Muscle of arm (tissue), 14 donors: Measurements from ENCODE around the gene MEIOC. TPM values are rescaled to one million over a fixed set of nuclear protein-coding genes. Genes with fewer than 3 reads are reported as not detected.
A peak's percentile ranks its signal among the peaks of the same experiment; 100 is the strongest.
"Not testable (repeated sequence)": the region's sequence is repeated elsewhere in the genome, so short reads cannot be mapped to it uniquely, and the experiment has no call there.

Experiments
- DNase-seq: peaks from one replicate; pipeline ENCODE4 v3.0.0-alpha.2; 2013
- long read RNA-seq, 11 donors: transcript quantifications; one replicate each; lab custom pipeline, GENCODE V29; 2026
- polyA plus RNA-seq, 12 donors: library from polyadenylated mRNA; unstranded; fragments of 120-200 nt; gene quantifications; one replicate each; pipeline ENCODE4 v1.2.1, GENCODE V29; 2013; ENCODE audit not compliant: insufficient read length in 12 of 12

Gene MEIOC
- polyA plus RNA-seq, result 1 to 10 TPM in 7 of 12 donors, under 1 TPM in 3, not detected in 2; 0.67 to 2.0 (median 1.3) TPM
- long read RNA-seq, donor 1, partial matches to known transcripts, result 6 of 41 reads
- long read RNA-seq, donor 1, other reads (novel, unspliced or antisense), result 35 of 41 reads
- long read RNA-seq, donor 2, result 0 reads
- long read RNA-seq, donor 3, result 0 reads
- long read RNA-seq, donor 4, partial matches to known transcripts, result 0 of 12 reads
- long read RNA-seq, donor 4, other reads (novel, unspliced or antisense), result 12 of 12 reads
- long read RNA-seq, donor 5, partial matches to known transcripts, result 7 of 89 reads
- long read RNA-seq, donor 5, other reads (novel, unspliced or antisense), result 82 of 89 reads
- long read RNA-seq, donor 6, result 0 reads
- long read RNA-seq, donor 7, result 0 reads
- long read RNA-seq, donor 8, partial matches to known transcripts, result 22 of 22 reads
- long read RNA-seq, donor 8, other reads (novel, unspliced or antisense), result 0 of 22 reads
- long read RNA-seq, donor 9, partial matches to known transcripts, result 0 of 8 reads
- long read RNA-seq, donor 9, other reads (novel, unspliced or antisense), result 8 of 8 reads
- long read RNA-seq, donor 10, result 0 reads
- long read RNA-seq, donor 11, partial matches to known transcripts, result 0 of 16 reads
- long read RNA-seq, donor 11, other reads (novel, unspliced or antisense), result 16 of 16 reads

DNA sequence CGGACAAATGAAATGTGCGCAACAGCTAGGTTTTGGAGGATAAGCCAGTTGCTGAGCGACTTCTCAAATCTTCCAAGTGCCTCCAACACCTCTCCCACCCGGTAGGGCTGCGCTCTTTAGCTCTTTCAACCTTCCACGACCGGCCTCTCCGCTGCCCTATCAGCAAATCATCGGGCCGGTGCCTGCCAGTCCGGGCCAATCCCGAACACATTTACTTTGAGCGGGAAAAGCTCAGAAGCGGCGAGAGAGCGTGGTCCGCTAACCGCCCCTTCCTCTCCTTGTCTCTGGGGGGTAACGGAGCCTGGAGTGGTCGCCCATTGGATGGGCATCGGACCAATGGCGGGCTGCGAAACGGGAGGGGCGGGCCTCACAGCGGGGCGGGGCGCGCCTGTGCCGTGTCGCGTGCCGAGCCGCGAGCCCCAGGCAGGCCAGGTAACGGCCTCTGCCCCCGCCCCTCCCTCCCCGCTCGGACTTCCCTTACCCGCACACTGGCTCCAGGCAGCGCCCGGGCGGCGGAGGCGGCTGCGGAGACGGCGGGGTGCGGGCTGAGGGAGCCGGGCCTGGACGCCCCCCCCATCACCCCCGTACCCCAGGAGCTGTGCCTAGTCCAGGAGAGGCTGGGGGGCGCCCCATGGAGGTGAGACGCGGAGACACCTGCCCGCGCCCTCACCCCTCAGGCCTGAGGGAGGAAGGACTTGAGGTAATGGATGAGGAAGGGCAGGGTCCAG, at the start of gene MEIOC:
Gene MEIOC, plus strand, starts transcription at position 486 of the 728 bp plus-strand sequence. Its CDS starts 146 bp downstream, at position 632.
- no peak for DNase-seq

GRCh38 chr17:44606658-44607057, 49.6 kb upstream of the MEIOC start:
- DNase-seq, result no peak

GRCh38 chr17:44607836-44608690, 48.2 kb upstream of the MEIOC start:
- DNase-seq, result peak; percentile 73

DNA sequence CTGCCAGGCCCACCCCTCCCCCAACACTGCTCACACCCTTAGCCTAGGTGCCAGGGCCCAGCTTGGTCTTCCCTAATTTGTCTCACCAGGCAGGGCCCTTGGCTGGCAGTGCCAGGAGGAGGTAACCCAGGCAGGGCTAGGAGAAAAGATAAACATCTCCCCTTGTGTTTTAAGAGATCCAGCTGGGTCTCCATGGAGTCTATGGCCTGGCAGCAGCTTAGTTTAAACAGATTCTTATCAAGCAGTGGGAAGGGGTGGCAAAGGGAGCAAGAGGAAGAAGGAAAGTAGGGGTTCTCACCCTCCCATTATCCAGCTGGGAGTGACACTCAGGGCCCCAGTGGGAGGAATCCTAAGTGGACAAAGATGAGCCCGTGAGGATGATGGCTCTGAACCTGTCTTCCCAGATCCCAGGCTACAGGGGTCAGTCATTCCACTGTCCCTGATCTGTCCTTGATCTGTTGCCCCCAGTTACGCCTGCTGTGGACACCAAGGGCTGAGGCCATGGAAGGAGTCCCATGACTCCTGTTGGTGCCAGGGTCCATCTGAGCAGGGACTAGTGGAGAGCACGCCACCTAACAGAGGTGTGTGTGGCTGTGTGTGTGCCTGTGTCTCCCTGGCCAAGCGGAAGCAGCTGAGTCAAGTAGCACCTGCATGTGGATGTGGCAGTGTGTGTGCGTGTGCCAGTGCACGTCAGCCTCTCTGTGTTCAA, 47.4 kb upstream of the MEIOC start:
- DNase-seq, result no peak

DNA sequence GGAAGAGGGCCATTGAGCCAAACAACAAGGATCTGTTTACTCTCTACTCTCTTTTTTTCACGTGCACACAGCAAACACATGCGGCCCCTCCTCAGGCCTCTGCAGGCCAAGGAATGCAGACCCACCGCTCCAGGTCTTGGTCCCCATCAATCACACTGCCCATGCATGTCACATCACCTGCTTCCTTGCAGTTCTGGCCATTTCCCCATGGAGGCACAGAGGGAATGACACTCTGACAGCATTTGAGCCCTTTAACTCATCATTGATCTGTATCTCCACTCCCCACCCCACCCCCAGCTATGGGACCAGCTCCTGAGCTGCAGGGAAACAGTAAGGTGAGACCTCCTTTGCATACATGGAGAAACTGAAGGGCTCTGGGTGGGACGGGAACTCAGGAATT, 45.9 kb upstream of the MEIOC start:
- DNase-seq, result no peak

DNA sequence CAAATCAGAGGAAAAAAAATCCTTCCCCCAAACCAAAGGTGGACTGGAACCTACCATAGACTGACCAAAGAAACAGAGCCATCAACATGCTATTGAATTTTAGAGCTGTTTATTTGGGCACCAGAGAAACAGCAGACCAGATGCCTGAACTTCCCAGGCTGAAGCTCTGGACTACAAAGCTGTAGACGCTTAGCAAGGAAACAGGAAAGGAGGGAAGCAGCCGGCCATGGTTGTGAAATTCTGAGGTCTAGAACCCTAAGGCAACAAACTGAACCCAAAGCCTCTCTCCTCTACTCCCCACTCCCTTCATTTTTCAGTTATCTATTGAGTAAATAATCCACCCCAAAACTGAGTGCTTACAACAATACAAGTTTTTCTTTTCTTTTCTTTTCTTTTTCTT, 45.4 kb upstream of the MEIOC start:
- DNase-seq, result no peak

- DNase-seq, result no peak
These were observed 41.4 kb upstream of the MEIOC start for GRCh38 chr17:44614862-44615261.

- DNase-seq, result not testable (repeated sequence)
These were observed 37.6 kb upstream of the MEIOC start for GRCh38 chr17:44618652-44619051.

GRCh38 chr17:44623070-44623725, 33.1 kb upstream of the MEIOC start:
- no peak for DNase-seq

DNA sequence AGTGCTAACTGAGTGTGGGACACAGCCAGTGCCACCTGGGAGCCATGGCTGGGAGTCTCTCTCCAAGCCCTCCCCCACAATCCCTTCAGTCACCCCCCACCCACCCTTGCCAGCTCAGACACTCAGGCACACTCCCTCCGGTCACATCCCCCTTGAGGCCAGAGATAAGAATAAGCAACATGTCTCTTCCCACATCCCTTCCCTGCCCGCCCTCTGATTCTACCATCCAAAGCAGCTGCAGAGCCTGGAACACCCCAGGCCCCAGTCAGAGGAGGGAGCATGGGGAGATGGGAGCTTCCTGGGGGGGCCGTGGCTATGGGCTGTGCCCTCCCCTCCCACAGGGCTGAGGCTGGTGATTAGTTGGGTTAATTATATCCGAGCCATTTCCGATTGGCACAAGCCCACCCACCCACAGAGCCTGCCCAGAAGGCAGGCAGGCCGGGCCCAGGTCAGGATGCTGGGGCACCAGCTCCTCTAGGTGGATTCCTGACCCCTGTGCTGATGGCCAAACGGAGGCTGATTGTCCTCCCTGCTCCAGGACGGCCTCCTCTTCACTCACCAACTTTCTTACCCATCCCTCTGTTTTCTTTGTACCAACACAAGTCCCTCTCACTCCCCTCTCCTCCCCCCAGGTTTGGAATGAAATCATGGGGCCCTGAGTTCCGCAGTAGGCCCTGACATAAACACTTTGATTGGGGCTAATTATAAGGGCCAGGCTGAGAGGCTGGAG, 28.6 kb upstream of the MEIOC start:
- no peak for DNase-seq

DNA sequence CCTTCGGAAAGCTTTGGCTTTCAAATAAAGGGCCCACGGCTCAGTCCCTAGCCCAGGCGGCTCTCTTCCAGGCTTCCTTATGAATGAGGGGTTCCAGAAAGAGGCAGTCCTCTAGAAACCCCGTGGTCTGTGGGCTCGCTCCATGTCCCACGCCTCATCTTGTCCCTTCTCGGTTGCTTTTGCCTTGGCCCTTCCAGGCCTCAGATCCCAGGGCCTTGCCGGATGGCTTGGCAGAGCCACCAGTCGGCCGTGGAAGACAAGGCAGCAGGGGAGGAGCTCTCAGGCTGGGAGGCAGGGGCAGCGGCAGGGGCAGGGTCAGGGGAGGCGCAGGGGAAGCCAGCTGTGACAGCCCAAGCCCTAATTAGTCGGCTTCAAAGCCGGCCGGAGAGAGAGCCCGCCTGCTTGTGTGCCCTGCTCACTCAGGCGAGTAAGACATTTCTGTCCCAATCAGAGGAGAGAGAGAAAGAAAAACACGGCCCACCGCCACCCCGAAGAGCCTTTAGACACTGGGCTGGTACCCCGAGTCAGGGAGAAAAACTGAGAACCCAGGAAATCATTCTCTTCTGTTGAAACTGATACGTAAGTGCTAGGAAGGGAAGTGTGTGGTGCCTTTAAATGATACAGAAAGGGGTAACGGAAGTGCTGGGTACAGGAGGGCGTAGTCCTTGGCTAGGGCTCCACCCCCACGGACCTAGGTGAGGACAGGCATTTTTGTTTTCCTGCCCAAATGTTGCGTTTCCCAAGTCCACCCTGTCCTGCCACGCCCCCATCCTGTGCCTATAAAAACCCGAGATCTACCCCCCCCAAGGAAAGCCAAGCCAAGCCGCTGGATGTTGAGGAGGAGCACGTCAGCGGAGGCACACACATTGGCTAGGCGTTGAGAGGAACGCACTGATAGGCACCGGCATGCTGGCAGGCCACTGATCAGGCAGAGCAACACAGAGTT, 27.8 kb upstream of the MEIOC start:
- no peak for DNase-seq

GRCh38 chr17:44629314-44629713, 27.0 kb upstream of the MEIOC start:
- DNase-seq, result no peak

DNA sequence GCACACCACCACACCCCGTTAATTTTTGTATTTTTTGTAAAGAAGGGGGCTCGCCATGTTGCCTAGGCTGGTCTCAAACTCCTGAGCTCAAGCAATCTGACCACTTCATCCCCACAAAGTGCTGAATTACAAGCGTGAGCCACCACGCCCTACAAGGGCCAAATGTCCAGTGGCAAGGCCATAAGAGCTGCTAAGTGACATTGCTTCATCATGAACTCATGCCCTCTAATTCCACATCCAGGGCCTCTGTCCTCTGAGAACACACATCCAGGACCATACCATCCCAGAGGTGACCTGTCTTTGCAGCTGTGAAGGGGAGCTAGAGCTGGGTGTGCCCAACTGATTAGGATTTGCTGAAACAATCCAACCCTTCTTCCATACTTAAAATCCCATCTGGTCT, 25.6 kb upstream of the MEIOC start:
- DNase-seq, result no peak

- no peak for DNase-seq
These were observed 22.3 kb upstream of the MEIOC start for GRCh38 chr17:44633998-44634397.

DNA sequence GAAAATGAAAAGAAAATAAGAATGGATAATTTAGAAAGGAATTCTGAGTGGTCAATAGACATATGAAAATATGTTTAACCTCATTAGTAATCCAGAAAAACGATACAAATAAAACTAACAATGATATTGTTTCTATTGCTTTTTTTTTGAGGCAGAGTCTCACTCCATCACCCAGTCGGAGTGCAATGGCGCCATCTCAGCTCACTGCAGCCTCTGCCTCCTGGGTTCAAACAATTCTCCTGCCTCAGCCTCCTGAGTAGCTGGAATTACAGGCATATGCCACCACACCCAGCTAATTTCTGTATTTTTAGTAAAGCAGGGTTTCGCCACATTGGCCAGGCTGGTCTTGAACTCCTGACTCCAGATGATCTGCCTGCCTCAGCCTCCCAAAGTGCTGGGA, 21.9 kb upstream of the MEIOC start:
- not testable (repeated sequence) for DNase-seq

DNA sequence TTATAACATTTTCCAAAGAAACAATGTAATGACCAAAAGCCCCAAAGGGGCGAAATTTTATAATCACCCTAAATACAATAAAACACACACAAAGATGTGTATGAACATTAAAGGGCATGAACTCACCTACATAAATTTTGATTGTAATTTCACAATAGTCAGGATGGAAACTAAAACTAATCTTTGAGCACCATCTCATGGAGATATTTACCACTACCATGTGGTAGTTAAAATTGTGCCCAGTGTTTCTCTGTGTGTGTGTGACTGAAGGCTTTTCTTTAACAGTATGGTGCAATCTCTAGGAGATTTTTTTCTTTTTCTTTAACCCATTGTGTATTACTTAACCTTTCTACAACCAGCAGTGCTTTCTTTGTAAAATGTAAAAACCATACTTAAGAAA, 19.7 kb upstream of the MEIOC start:
- peak; percentile 30 for DNase-seq

DNA sequence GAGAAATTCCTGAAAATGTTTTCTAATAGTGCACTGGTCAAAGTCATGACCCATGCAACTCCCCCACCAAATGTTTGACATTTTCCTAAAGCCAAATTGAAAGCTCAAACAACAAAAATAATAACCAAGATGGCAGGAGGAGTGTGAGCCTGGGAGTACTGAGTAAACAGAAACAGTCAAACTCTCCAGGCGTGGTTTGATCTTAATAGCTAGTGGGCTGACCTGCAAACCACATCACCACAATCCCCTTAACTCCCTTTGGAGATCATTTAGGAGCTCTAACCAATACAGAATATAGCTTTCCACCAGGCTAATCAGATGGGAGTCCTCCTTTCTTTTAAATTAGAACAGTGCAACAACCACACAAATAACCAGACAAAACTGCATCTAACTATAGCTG, 19.2 kb upstream of the MEIOC start:
- no peak for DNase-seq

DNA sequence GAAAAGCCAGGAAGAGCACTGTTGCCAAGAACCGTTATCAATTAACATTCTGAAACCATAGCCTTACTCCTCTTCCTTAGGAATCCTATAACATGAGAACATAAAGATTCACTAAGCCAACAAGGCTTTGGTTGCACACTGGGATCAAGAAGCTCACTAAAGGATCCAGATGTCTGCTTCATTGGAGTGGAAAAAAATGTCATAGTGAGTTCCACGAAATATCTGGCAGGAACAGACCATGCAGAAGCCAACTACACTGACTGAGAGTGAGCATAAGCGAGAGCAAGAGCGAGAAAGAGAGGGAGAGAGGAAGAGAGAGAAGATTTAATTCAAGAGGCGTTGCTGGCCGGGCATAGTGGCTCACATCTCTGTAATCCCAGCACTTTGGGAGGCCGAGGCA, 13.4 kb upstream of the MEIOC start:
- peak; percentile 93 for DNase-seq

GRCh38 chr17:44645341-44645740, 10.9 kb upstream of the MEIOC start:
- DNase-seq, result no peak
